ENCODE data around the gene TRAPPC14.

GRCh38 chr7:100174582-100174981 is 16.1 kb upstream of the TRAPPC14 start:
- TF ChIP-seq, protein P1, sequence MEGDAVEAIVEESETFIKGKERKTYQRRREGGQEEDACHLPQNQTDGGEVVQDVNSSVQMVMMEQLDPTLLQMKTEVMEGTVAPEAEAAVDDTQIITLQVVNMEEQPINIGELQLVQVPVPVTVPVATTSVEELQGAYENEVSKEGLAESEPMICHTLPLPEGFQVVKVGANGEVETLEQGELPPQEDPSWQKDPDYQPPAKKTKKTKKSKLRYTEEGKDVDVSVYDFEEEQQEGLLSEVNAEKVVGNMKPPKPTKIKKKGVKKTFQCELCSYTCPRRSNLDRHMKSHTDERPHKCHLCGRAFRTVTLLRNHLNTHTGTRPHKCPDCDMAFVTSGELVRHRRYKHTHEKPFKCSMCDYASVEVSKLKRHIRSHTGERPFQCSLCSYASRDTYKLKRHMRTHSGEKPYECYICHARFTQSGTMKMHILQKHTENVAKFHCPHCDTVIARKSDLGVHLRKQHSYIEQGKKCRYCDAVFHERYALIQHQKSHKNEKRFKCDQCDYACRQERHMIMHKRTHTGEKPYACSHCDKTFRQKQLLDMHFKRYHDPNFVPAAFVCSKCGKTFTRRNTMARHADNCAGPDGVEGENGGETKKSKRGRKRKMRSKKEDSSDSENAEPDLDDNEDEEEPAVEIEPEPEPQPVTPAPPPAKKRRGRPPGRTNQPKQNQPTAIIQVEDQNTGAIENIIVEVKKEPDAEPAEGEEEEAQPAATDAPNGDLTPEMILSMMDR (IDR thresholded peaks at IDR 0.05): no peak
- TF ChIP-seq POLR2A (IDR thresholded peaks at IDR 0.05): no peak
